HG03139 (cell line): ENCODE measurements around the gene SIRT2.
"Not testable (repeated sequence)": the region's sequence is repeated elsewhere in the genome, so short reads cannot be mapped to it uniquely, and the experiment has no call there.

Experiments
- ATAC-seq: cut with Tn5 transposase; IDR thresholded peaks from one replicate; pipeline ENCODE4 v1.9.1; 2021; ENCODE audit not compliant: unreplicated experiment

SIRT2 gene

DNA sequence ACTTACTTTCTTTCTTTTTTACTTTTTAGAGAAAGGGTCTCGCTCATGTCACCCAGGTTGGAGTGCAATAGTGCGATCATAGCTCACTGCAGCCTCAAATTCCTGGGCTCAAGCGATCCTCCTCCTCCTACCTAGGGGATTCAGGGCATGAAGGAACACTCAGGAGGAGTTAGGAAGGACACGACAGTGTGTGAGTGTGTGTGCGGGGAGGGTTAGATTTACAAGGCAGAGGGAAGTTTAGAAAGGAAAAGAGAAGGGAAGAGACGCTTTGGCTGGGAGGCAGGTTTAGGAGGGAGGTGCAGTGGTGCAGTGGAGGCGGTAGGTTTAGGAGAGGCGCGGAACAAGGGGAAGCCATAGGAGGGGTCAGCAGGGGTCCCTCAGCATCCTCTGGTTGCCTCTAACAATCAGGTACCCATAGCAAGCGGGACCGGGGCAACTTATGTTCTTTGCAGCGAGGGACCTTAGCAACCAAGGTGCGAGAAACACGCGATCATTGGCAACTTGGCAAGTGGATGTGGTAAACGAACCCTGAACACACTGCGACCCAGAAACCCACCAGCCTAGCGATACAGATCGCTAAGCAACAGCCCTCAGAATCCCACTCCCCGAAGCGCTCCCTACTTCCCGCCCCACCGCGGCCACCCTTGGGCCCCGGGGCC is 501 bp downstream of the SIRT2 start:
- ATAC-seq: no peak

DNA sequence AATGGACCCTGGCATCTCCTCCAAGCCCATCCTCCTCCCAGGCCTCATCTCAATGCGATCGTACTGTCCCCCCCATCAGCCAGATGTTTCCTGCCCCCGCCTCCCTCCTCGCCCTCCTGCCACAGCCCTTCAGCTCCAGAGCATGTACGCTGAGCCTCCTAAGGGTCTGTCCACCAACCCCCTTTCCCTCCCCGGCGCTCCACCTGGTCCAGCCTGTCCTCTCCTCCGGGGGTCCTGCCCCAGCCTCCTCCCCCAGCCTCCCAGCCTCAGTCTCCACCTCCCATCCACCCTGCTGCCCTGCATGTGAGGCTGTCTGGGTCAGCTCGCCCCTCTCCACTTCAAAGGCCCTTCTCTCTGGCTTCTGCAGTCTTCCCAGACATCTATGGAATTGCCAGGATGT is 4.5 kb downstream of the SIRT2 start:
- no peak for ATAC-seq

DNA sequence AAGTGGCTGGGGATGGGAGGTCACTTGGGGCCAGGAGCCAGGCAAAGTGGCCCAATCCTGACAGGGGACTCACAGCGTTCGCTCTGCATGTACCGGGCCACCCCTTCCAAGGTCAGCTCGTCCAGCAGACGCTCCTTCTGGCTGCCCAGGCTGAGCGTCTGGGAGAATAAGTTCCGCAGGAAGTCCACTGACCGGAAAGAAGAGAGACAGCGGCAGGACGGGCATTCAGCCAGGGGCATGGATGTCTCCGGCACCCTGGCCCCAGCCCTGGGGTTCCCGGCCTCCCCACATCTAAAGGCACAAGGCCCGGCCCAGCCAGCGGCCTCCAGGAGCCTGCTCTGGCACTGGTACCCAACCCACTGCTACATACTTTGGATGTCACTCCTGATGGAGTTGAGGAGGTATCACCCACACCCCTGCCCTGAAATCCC is 6.1 kb downstream of the SIRT2 start:
- ATAC-seq: no peak

GRCh38 chr19:38892841-38893240 is 6.6 kb downstream of the SIRT2 start:
- ATAC-seq: no peak

DNA sequence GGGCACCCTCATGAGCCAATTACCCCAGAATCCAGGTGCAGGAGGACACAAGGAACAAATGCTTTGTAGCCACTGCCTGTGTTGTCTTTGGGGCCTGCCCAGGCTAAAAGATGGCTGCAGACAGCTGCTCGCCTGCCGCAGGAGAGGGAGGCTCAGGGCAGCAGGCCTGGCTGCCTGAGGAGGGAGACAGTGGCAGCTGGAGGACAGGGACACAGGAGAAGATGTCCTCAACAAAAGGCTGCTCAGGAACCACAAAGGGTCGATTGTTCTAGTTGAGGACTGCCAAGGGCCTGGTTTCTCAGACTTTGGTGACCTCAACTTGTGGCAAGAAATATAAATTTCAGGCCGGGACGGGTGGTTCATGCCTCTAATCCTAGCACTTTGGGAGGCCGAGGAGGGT is 7.6 kb downstream of the SIRT2 start:
- ATAC-seq: no peak

DNA sequence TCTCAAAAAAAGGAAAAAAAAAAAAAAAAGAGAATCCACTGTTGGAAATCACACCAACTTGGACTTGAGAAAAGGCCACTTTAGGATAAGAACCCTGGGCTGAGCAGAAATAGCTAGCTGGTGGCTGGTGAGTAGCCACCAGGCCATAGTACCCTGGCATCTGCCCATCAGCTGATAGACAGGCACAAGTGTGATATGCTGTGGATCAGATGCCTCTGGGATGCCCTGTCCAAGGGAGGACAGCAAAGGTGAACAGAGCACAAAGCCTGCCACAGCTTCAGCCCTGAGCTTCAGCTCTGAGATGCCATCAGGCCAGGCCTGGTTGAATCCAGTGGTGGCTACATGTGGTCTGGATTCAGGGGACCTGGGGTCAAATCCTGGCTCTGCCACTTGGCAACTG is 8.7 kb downstream of the SIRT2 start:
- ATAC-seq: no peak

DNA sequence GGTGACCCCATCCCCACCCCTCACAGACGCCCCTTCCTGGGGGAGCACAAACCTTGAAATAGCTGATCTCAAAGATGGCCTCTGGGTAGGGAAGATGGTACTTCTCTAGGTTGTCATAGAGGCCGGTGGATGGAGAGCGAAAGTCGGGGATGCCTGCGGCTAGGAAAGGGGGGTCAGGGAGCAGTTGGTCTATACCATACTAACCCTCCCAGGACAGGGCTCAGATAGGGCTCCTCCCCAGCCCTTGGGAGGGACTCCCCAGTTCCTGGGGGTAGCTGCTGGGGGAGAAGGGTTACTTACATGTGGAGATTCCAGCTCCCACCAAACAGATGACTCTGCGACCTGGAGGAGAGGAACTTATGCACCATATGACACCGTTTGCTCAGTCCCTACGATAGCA is 9.6 kb downstream of the SIRT2 start:
- ATAC-seq: no peak

- ATAC-seq: no peak
Observed at GRCh38 chr19:38888876-38889275, 10.5 kb downstream of the SIRT2 start.

- not testable (repeated sequence) for ATAC-seq
Observed at GRCh38 chr19:38884691-38885090, 14.7 kb downstream of the SIRT2 start.

- no peak for ATAC-seq
Observed at GRCh38 chr19:38883286-38883685, 16.1 kb downstream of the SIRT2 start.

DNA sequence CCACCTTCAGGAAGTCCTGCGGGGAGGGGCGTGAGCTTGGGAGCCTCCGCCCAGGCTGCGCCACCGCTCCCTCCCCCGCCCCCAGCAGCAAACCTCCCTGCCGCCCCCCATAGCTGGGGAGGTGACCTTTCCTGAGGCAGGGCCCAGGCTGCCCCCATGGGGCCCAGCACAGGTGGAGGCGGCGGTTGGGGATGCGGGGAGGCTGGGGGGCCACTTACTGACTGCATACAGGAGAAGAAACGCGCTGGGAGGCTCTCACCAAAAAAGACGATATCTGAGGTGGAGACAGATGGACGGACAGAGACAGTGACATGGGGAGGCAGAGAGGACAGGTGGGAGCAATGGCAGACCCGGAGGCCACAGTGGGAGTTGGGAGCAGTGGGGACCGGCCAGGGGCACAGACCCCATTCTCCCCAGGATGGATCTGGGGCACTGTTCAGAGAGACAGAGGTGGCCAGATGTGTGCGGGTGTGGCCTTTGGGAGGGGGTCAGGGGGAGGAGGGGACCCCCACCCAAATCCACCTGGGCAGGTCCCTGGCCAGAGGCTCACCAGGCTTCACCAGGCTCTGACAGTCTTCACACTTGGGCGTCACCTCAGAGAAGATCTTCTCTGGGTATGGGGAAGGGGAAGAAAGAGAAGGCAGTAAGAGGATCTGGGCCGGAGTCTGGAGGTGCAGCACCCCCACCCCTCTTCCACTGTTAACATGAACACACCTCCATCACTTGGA is 18.4 kb downstream of the SIRT2 start:
- no peak for ATAC-seq

- ATAC-seq: no peak
Observed at GRCh38 chr19:38880076-38880881, 19.1 kb downstream of the SIRT2 start.

DNA sequence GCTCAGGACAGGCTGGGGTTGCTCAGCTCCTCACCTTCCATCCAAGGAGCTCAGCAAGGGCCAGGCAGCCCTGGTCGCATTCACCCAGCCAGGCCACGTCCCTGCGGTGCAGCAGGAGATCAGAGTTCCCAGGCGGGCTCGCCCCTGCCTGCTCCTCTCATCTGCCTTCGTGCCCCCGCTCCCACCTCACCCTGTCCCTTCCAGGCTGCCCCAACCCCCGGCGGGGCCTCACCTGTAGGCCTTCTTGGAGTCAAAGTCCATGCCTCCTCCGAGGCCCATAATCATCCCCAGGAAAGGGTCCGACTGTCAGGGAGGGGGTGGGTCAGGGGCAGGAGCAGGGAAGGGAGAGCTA is 20.0 kb downstream of the SIRT2 start:
- ATAC-seq: no peak

DNA sequence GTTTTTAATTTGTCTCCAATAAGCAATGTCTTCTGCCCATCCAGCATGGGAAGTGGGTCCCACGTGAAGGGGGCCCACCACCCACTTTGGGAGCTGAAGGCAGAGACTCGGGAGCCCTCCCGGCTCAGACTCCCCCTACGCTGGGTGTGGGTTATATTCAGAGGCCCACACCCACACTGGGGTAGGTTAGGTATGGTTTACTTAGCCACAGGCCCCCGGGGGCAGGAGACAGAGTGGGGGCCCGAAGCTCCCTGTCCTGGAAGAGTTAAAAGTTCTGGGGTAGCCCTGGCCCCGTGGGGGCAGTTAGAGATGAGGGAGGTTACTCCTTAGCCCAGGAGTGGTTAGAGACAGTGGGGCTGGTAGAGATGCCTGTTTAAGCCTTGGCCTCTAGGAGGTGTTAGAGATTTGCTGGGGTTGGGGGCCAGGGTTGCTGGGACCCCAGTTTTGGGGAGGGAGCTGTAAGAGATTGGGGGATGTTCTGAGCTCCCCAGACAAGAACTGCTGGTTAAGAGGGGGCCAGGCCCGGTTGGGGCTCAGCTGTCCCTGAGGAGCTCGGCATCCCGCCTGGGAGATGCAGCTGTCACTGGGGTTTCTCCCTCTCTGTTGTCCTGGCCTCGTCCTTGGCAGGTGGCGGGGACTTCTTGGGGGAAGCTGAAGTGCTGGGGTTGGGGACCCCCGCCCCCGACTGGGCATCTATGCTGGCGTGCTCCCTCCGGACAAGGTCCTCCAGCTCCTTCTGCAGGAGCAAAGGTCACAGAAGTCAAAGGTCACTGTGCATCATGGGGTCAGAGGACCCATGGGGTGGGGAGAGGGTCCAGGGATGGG is 20.6 kb downstream of the SIRT2 start:
- no peak for ATAC-seq

DNA sequence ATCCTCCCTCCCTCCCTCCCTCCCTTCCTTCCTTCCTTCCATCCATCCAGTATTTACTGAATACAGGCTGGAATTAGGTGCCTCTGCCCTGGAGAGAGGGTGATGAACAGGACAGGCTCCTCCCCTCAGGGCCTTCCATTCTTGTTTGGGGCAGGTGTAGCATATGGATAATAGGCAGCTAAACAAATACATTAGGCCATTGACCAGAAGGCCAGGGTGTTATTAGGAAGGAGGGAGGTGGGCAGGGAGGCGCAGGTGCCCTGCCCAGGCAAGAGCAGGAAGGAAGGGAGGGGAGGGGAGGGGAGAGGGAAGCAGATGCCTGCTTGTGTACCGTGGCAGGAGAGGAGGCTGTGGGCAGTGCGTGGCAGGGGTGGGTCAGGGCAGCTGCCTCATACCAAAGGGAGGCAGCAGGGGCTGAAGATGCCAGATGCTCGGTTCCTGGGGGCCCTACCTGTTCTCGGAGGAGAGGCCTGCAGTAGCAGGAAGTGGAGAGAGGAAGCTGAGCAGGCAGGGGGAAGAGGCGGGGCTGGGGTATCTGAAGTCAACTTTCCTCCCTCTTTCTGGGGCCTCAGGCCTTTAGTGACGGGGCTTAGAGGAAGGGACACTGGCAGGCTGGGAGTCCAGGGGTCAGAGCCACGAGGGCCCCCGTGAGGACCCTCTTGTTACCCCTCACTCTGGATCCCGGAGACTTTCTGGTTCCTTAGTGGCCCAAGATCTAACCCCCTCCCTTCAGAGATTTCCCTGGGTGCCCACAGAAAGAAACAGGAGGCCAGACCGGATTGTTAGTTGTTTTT is 21.4 kb downstream of the SIRT2 start, which contains the start of gene RINL:
TSS of gene RINL (minus strand) at position 495 of the 794 bp plus-strand sequence. CDS start 1,533 bp downstream, outside the sequence.
- peak; percentile 73 for ATAC-seq

GRCh38 chr19:38875656-38876395 is 23.6 kb downstream of the SIRT2 start:
- ATAC-seq: no peak

- ATAC-seq: not testable (repeated sequence)
Observed at GRCh38 chr19:38873400-38873799, 26.0 kb downstream of the SIRT2 start.

DNA sequence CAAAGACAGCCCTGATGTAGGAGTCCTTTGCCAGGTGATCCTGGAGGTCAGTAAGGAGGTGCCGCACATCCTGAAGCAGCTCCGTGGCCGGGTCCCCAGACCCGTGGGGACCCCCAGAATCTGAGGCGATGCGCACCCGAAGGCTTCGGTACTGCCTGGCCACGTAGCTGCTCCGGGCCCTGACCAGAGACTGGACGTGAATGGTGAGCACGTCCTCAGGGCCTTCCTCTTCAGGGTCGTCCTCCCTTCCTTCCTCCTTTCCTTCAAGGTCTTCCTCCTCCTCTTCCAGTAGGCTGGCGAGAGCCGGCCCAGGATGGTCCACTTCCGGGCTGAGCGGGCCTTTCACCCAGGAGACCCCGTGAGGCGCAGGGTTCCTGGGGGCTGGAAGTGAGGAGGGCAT is 28.8 kb downstream of the SIRT2 start:
- ATAC-seq: no peak

DNA sequence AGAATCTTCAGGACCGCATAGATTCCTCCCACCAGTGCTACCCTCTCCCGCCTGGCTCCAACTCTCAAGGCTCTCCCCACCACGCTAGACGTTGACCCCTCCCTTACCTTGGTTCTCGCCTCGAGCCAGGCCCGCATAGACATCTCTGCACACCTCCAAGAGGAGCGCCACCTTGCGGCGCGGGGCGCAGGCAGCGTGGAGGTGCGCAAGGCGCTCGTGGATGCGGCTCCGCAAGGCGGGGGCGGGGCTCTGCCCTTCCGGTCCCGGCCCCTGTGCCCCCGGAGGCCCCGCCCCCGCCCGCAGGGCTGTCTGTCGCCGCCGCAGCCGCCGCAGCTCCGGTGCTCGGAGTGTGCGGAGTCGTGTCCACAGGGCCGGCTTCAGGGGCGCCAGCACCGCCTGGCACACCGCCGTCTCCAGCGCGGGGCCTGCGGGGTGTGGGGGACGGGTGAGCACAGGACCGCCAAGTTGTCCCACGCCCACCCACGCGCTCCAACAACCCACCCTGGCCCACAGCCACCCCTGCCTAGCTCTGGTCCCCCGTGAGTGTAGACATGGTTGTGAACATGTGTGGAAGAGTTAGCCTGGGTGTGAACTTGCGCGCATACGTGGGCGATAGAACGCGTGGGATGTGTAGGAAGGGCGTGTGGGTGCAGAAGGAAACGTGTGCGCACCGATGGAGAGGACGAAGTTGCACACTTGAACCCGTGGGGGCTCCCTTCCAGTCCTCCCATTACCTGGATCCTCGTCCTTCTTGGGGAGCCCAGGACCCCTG is 29.4 kb downstream of the SIRT2 start:
- ATAC-seq: peak; percentile 63
